GM23338 (cell line): ENCODE measurements around the gene PGBD5. TPM values are rescaled to one million over a fixed set of nuclear protein-coding genes. Genes with fewer than 3 reads are reported as not detected.

Experiments
- ATAC-seq: fragments of 200-7000 bp; cut with Tn5 transposase; 3 replicates; pipeline ENCODE4 v1.9.1; 2020
- DNase-seq: peaks from one replicate; pipeline ENCODE4 v3.0.0-alpha.2; 2015; ENCODE audit warnings: low spot score
- H2AFZ ChIP-seq: fragments of 200-600 bp; sonication (generic); 2 replicates; pipeline ENCODE4 v1.8.0; 2016; ENCODE audit warnings: antibody characterized with exemption, mild to moderate bottlenecking, moderate library complexity
- H3F3A ChIP-seq: fragments of 200-600 bp; sonication (generic); replicated peaks from 2 replicates; pipeline ENCODE4 v1.8.0; 2017; ENCODE audit warnings: antibody characterized with exemption, mixed run types, low read depth
- H3K27ac ChIP-seq: fragments of 200-600 bp; sonication (generic); 2 replicates; pipeline ENCODE4 v1.6.1; 2016; ENCODE audit warnings: low read depth
- H3K27me3 ChIP-seq: fragments of 200-600 bp; sonication (generic); 2 replicates; pipeline ENCODE4 v1.8.0; 2016; ENCODE audit warnings: mild to moderate bottlenecking, mixed run types, moderate library complexity; ENCODE audit not compliant: insufficient read depth
- H3K36me3 ChIP-seq: fragments of 200-600 bp; sonication (generic); 2 replicates; pipeline ENCODE4 v1.8.0; 2016; ENCODE audit warnings: mild to moderate bottlenecking; ENCODE audit not compliant: insufficient read depth
- H3K4me1 ChIP-seq: fragments of 200-600 bp; sonication (generic); 2 replicates; pipeline ENCODE4 v1.8.0; 2016; ENCODE audit warnings: mild to moderate bottlenecking, moderate library complexity; ENCODE audit not compliant: insufficient read depth
- H3K4me2 ChIP-seq: fragments of 200-600 bp; sonication (generic); 2 replicates; pipeline ENCODE4 v1.7.1; 2017; ENCODE audit warnings: mixed run types
- H3K4me3 ChIP-seq: fragments of 200-600 bp; sonication (generic); 2 replicates; pipeline ENCODE4 v1.6.1; 2016; ENCODE audit warnings: mixed run types
- H3K79me2 ChIP-seq: fragments of 200-600 bp; sonication (generic); replicated peaks from 2 replicates; pipeline ENCODE4 v1.8.0; 2017; ENCODE audit warnings: mild to moderate bottlenecking; ENCODE audit not compliant: insufficient read depth
- H3K9me2 ChIP-seq: fragments of 200-600 bp; sonication (generic); 2 replicates; pipeline ENCODE4 v1.8.0; 2017; ENCODE audit not compliant: insufficient read depth
- H4K20me1 ChIP-seq: fragments of 200-600 bp; sonication (generic); replicated peaks from 2 replicates; pipeline ENCODE4 v1.8.0; 2017; ENCODE audit warnings: mild to moderate bottlenecking; ENCODE audit not compliant: insufficient read depth
- H3K27ac Mint-ChIP-seq: 2 replicates; pipeline ENCODE4 v1.8.0; 2020; ENCODE audit warnings: inconsistent platforms, mild to moderate bottlenecking, moderate library complexity, mixed read lengths
- H3K27me3 Mint-ChIP-seq: 3 replicates; pipeline ENCODE4 v1.8.0; 2022; ENCODE audit warnings: low read depth, mild to moderate bottlenecking, moderate library complexity, mixed read lengths, inconsistent platforms; ENCODE audit not compliant: insufficient read depth, poor library complexity
- H3K36me3 Mint-ChIP-seq: 3 replicates; pipeline ENCODE4 v1.8.0; 2021; ENCODE audit warnings: low read depth, mild to moderate bottlenecking, inconsistent platforms, moderate library complexity, mixed read lengths
- H3K4me1 Mint-ChIP-seq: 3 replicates; pipeline ENCODE4 v1.8.0; 2020; ENCODE audit warnings: mild to moderate bottlenecking, inconsistent platforms, mixed read lengths
- H3K4me3 Mint-ChIP-seq: 3 replicates; pipeline ENCODE4 v1.8.0; 2021; ENCODE audit warnings: moderate library complexity, mild to moderate bottlenecking, inconsistent platforms, mixed read lengths
- H3K9me3 Mint-ChIP-seq: 3 replicates; pipeline ENCODE4 v1.8.0; 2020; ENCODE audit warnings: moderate library complexity, mild to moderate bottlenecking, inconsistent platforms, mixed read lengths
- CREB1 ChIP-seq: fragments of 250-450 bp; sonication (Bioruptor Pico); IDR thresholded peaks from 2 replicates; pipeline ENCODE4 v1.5.0; 2020; ENCODE audit warnings: low read depth, mild to moderate bottlenecking, moderate library complexity
- EZH2 ChIP-seq: fragments of 200-600 bp; sonication (generic); IDR thresholded peaks from one replicate; pipeline ENCODE4 v1.8.0; 2017; ENCODE audit warnings: antibody characterized with exemption, mild to moderate bottlenecking, low read depth; ENCODE audit not compliant: unreplicated experiment
- STAT1 ChIP-seq: IDR thresholded peaks from one replicate; pipeline ENCODE4 v1.6.1; 2016; ENCODE audit warnings: antibody characterized with exemption; ENCODE audit not compliant: unreplicated experiment
- ZNF114 ChIP-seq: fragments of 250-450 bp; sonication (Bioruptor Pico); IDR thresholded peaks from 2 replicates; pipeline ENCODE4 v1.5.0; 2020; ENCODE audit warnings: mild to moderate bottlenecking, moderate library complexity
- ZNF331 ChIP-seq: fragments of 250-450 bp; sonication (Bioruptor Pico); IDR thresholded peaks from 2 replicates; pipeline ENCODE4 v1.5.0; 2020; ENCODE audit warnings: low read depth, mild to moderate bottlenecking, moderate library complexity
- polyA plus RNA-seq: library from polyadenylated mRNA; unstranded; fragments of >200 nt; fragmentation: Nextera tagmentation; extraction: Ambion mirVana; gene quantifications from 2 replicates; pipeline ENCODE4 v1.2.1, GENCODE V29; 2016
- total RNA-seq: library from RNA; depleted of rRNA; stranded (reverse); fragments of >200 nt; shearing (Covaris generic); gene quantifications from 2 replicates; pipeline ENCODE4 v1.2.3, GENCODE V29; 2014
- TF ChIP-seq, protein P1 (sequence below), 2 experiments: fragments of 200-600 bp in 1 of 2; sonication (generic) in 1 of 2; conservative IDR thresholded peaks; 2 replicates each; pipeline versions ENCODE4 v1.5.1 to v1.6.1; 2016 to 2017; ENCODE audit warnings: antibody characterized with exemption in 2 of 2, low read depth in 2 of 2, mild to moderate bottlenecking in 2 of 2, moderate library complexity in 1 of 2
- TF ChIP-seq, protein P2 (sequence below): fragments of 250-450 bp; sonication (Bioruptor Pico); IDR thresholded peaks from 2 replicates; pipeline ENCODE4 v1.5.0; 2020; ENCODE audit warnings: mild to moderate bottlenecking, moderate library complexity
- TF ChIP-seq, protein P3 (sequence below): IDR thresholded peaks from one replicate; pipeline ENCODE4 v1.6.1; 2018; ENCODE audit warnings: antibody characterized with exemption; ENCODE audit not compliant: unreplicated experiment

PGBD5 gene
- total and polyA plus RNA-seq, 2 experiments from 2014 or later, result 3.4 to 16.6 TPM

DNA sequence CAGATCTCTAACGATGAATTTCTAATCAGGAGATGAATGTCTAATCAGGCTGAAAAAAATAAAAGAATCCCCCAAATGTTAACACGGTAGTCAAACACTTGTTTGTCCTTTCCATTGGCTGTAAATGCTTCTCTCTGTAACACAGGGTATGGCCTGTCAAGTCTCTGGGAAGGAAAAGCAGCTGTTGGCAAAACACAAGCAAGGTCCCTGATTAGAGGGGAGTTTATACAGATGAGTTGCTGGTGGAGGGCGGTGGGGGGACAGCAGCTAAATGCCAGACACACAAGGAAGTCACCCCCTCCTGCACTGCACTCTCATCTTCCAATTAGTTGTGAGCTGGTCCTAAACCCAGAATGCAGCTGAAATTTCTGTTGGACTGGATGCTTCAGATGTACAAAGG is 51.0 kb downstream of the PGBD5 start:
- no peak overlapping the region for H3K4me2 ChIP-seq
- no peak overlapping the region for H2AFZ ChIP-seq
- peaks cover 35% of the 10 kb centered on the region for H3K4me1 Mint-ChIP-seq

More for the DNA sequence above, 51.0 kb downstream of the PGBD5 start:
- Histone ChIP-seq H3K4me3 (no peak overlapping the region), H3F3A (no peaks in the 10 kb centered on the region), H3K27me3 (no peaks in the 10 kb centered on the region), H3K9me2 (0 out of 2 replicates have a peak, but pooled peaks cover 3% of the 10 kb centered on the region), H3K36me3 (0 out of 2 replicates have a peak, but pooled peaks cover 4% of the 10 kb centered on the region), H3K79me2 (peaks cover 27% of the 10 kb centered on the region), H4K20me1 (peaks cover 4% of the 10 kb centered on the region; the same call in 1 of the 2 replicates), H3K27ac (no peak overlapping the region), H3K4me1 (peaks cover 5% of the 10 kb centered on the region; the same call in 1 of the 2 replicates)
- Mint-ChIP-seq H3K36me3 (peaks cover 22% of the 10 kb centered on the region), H3K27ac (no peak overlapping the region), H3K27me3 (no peaks in the 10 kb centered on the region), H3K9me3 (peaks cover 12% of the 10 kb centered on the region), H3K4me3 (no peak overlapping the region)
- DNase-seq, result no peak
- TF ChIP-seq STAT1, result no peak
- TF ChIP-seq, protein P1, sequence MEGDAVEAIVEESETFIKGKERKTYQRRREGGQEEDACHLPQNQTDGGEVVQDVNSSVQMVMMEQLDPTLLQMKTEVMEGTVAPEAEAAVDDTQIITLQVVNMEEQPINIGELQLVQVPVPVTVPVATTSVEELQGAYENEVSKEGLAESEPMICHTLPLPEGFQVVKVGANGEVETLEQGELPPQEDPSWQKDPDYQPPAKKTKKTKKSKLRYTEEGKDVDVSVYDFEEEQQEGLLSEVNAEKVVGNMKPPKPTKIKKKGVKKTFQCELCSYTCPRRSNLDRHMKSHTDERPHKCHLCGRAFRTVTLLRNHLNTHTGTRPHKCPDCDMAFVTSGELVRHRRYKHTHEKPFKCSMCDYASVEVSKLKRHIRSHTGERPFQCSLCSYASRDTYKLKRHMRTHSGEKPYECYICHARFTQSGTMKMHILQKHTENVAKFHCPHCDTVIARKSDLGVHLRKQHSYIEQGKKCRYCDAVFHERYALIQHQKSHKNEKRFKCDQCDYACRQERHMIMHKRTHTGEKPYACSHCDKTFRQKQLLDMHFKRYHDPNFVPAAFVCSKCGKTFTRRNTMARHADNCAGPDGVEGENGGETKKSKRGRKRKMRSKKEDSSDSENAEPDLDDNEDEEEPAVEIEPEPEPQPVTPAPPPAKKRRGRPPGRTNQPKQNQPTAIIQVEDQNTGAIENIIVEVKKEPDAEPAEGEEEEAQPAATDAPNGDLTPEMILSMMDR (conservative IDR thresholded peaks at IDR 0.05; ENCODE audit: low read depth in 2 of 2), result no peak
- no peak for TF ChIP-seq ZNF331 (CRISPR knock-in tag)
- TF ChIP-seq, protein P2, sequence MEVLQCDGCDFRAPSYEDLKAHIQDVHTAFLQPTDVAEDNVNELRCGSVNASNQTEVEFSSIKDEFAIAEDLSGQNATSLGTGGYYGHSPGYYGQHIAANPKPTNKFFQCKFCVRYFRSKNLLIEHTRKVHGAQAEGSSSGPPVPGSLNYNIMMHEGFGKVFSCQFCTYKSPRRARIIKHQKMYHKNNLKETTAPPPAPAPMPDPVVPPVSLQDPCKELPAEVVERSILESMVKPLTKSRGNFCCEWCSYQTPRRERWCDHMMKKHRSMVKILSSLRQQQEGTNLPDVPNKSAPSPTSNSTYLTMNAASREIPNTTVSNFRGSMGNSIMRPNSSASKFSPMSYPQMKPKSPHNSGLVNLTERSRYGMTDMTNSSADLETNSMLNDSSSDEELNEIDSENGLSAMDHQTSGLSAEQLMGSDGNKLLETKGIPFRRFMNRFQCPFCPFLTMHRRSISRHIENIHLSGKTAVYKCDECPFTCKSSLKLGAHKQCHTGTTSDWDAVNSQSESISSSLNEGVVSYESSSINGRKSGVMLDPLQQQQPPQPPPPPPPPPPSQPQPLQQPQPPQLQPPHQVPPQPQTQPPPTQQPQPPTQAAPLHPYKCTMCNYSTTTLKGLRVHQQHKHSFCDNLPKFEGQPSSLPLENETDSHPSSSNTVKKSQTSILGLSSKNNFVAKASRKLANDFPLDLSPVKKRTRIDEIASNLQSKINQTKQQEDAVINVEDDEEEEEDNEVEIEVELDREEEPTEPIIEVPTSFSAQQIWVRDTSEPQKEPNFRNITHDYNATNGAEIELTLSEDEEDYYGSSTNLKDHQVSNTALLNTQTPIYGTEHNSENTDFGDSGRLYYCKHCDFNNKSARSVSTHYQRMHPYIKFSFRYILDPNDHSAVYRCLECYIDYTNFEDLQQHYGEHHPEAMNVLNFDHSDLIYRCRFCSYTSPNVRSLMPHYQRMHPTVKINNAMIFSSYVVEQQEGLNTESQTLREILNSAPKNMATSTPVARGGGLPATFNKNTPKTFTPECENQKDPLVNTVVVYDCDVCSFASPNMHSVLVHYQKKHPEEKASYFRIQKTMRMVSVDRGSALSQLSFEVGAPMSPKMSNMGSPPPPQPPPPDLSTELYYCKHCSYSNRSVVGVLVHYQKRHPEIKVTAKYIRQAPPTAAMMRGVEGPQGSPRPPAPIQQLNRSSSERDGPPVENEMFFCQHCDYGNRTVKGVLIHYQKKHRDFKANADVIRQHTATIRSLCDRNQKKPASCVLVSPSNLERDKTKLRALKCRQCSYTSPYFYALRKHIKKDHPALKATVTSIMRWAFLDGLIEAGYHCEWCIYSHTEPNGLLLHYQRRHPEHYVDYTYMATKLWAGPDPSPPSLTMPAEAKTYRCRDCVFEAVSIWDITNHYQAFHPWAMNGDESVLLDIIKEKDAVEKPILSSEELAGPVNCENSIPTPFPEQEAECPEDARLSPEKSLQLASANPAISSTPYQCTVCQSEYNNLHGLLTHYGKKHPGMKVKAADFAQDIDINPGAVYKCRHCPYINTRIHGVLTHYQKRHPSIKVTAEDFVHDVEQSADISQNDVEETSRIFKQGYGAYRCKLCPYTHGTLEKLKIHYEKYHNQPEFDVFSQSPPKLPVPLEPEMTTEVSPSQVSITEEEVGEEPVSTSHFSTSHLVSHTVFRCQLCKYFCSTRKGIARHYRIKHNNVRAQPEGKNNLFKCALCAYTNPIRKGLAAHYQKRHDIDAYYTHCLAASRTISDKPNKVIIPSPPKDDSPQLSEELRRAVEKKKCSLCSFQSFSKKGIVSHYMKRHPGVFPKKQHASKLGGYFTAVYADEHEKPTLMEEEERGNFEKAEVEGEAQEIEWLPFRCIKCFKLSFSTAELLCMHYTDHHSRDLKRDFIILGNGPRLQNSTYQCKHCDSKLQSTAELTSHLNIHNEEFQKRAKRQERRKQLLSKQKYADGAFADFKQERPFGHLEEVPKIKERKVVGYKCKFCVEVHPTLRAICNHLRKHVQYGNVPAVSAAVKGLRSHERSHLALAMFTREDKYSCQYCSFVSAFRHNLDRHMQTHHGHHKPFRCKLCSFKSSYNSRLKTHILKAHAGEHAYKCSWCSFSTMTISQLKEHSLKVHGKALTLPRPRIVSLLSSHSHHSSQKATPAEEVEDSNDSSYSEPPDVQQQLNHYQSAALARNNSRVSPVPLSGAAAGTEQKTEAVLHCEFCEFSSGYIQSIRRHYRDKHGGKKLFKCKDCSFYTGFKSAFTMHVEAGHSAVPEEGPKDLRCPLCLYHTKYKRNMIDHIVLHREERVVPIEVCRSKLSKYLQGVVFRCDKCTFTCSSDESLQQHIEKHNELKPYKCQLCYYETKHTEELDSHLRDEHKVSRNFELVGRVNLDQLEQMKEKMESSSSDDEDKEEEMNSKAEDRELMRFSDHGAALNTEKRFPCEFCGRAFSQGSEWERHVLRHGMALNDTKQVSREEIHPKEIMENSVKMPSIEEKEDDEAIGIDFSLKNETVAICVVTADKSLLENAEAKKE (CRISPR knock-in tag), result no peak
- TF ChIP-seq ZNF114 (CRISPR knock-in tag), result no peak
- TF ChIP-seq EZH2, result no peak
- TF ChIP-seq, protein P3, sequence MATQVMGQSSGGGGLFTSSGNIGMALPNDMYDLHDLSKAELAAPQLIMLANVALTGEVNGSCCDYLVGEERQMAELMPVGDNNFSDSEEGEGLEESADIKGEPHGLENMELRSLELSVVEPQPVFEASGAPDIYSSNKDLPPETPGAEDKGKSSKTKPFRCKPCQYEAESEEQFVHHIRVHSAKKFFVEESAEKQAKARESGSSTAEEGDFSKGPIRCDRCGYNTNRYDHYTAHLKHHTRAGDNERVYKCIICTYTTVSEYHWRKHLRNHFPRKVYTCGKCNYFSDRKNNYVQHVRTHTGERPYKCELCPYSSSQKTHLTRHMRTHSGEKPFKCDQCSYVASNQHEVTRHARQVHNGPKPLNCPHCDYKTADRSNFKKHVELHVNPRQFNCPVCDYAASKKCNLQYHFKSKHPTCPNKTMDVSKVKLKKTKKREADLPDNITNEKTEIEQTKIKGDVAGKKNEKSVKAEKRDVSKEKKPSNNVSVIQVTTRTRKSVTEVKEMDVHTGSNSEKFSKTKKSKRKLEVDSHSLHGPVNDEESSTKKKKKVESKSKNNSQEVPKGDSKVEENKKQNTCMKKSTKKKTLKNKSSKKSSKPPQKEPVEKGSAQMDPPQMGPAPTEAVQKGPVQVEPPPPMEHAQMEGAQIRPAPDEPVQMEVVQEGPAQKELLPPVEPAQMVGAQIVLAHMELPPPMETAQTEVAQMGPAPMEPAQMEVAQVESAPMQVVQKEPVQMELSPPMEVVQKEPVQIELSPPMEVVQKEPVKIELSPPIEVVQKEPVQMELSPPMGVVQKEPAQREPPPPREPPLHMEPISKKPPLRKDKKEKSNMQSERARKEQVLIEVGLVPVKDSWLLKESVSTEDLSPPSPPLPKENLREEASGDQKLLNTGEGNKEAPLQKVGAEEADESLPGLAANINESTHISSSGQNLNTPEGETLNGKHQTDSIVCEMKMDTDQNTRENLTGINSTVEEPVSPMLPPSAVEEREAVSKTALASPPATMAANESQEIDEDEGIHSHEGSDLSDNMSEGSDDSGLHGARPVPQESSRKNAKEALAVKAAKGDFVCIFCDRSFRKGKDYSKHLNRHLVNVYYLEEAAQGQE, result no peak
- TF ChIP-seq CREB1 (CRISPR knock-in tag), result no peak
- no peak for ATAC-seq
